ENCODE results near the gene NUAK2. TPM values are rescaled to one million over a fixed set of nuclear protein-coding genes. Genes with fewer than 3 reads are reported as not detected.

NUAK2 gene
- total RNA-seq, 4 donors from 2014 or later, result 0.73 to 2.0 (median 1.5) TPM; not detected in 1

DNA sequence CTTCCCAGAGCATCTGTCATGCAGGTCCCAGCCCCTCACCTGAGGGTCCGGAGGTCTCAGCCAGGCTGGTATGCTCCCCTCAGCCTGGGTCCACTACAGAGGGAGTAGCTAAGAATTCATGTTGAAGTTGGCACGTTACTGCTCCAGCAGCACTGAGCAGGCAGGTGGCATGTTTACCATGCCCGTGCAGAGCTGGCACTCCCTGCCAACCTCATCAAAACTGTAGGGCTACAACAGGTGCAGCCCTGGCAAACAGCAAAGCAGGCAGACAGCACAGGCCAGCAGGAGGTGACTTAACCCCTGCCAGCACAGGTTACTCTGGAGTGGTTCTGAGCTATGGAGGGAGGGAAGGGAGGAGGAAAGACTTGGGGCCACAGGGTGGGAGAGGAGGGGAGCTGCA is 46.4 kb downstream of the NUAK2 start:
- intact Hi-C loops (cut with DNase I; ENCODE audit: low total_unique reads), result no loop called here
- Histone ChIP-seq H3K27ac (no peak overlapping the region), H3K27me3 (no peaks in the 10 kb centered on the region), H3K4me1 (no peaks in the 10 kb centered on the region), H3K9me3 (no peaks in the 10 kb centered on the region), H3K36me3 (no peaks in the 10 kb centered on the region), H3K4me3 (no peak overlapping the region)
- TF ChIP-seq, protein P1, sequence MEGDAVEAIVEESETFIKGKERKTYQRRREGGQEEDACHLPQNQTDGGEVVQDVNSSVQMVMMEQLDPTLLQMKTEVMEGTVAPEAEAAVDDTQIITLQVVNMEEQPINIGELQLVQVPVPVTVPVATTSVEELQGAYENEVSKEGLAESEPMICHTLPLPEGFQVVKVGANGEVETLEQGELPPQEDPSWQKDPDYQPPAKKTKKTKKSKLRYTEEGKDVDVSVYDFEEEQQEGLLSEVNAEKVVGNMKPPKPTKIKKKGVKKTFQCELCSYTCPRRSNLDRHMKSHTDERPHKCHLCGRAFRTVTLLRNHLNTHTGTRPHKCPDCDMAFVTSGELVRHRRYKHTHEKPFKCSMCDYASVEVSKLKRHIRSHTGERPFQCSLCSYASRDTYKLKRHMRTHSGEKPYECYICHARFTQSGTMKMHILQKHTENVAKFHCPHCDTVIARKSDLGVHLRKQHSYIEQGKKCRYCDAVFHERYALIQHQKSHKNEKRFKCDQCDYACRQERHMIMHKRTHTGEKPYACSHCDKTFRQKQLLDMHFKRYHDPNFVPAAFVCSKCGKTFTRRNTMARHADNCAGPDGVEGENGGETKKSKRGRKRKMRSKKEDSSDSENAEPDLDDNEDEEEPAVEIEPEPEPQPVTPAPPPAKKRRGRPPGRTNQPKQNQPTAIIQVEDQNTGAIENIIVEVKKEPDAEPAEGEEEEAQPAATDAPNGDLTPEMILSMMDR (IDR thresholded peaks at IDR 0.05), result no peak
- DNase-seq, result no peak

DNA sequence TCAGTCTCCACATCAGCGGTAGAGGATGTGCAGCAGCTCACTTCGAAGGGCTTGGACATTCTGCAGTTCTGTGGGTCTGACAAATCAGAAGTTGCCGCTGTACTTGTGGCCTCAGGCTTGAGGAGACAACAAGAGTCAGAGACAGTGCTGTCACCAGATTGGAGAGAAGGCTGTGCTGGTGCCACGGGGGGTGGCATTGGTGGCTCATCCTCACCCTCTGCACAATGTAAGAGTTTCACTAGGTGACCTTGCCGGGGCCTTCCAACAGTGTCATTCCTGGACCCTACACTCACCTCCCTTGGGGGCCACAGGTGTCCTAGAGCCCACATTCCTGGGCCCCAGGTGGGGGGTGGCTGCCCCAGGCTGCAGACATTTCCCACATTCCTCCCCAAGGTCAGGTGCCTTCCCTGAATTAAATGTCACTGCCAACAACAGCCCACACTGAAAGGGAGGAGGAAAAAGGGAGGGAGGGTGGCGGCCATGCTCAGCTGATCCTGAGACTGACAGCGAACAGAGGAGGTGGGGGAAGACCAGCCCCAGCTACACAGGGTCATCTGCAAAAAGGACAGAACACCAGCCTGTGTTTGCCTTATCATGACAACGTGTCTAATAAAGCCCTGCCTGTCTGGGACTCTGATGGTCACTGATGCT is 47.4 kb downstream of the NUAK2 start:
- Histone ChIP-seq H3K27me3 (no peaks in the 10 kb centered on the region), H3K4me3 (no peak overlapping the region), H3K4me1 (no peaks in the 10 kb centered on the region), H3K9me3 (no peaks in the 10 kb centered on the region), H3K27ac (no peak overlapping the region), H3K36me3 (no peaks in the 10 kb centered on the region)
- intact Hi-C loops (cut with DNase I; ENCODE audit: low total_unique reads), result no loop called here
- TF ChIP-seq, protein P1 (IDR thresholded peaks at IDR 0.05), result no peak
- no peak for TF ChIP-seq POLR2A (IDR thresholded peaks at IDR 0.05)
- DNase-seq, result no peak

DNA sequence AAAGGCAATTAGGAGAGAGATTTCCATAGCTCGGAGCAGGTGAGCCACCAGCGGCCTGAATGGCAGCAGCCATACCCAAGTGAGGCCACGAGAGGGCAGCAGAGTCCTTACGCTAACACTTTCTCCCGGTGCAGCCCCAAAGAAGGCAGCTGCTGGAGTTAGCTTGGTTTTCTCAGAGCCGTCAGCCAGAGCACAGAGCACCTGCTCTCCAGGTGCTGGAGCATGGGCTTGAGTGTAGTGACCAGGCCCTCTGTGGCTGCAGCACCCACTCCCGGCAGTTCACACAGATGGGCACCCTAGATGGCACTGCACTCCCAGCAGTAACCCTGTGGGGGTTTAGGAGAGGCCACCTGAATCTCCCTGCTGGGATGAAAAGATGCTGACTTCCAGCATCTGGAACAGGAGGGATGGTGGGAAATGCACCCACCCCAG is 48.0 kb downstream of the NUAK2 start:
- TF ChIP-seq, protein P1 (IDR thresholded peaks at IDR 0.05), result peak; percentile 96 to 98 (median 98)
- no peak for TF ChIP-seq POLR2A (IDR thresholded peaks at IDR 0.05)
- Histone ChIP-seq H3K36me3 (no peaks in the 10 kb centered on the region), H3K27ac (no peak overlapping the region), H3K4me3 (no peak overlapping the region), H3K27me3 (no peaks in the 10 kb centered on the region), H3K4me1 (no peaks in the 10 kb centered on the region), H3K9me3 (no peaks in the 10 kb centered on the region)
- DNase-seq, result peak; percentile 84 to 86
- intact Hi-C loops (cut with DNase I; ENCODE audit: low total_unique reads), result loop anchor here (2.0 kb wide), 1 partner anchor 51 kb away; no protein-coding TSS in a partner anchor

DNA sequence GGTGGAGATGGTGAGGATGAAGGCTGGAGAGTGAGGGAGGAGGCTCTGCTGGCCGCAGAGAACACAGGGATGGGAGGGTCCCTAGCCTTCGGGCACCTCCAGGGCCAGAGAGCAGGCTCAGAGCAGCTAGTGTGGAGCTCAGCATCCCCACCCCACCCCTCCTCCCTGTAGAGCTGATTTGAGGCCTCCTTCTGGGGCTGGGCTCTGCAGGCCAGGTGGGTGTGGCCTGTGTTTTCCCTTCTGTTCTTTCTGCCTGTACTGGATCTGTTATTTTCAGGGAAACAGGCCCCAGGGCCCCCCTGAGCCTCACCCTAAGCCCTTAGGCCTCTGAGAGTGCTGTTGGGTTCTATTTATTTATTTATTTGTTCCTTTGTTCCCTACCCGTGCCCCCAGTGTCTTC is 49.0 kb downstream of the NUAK2 start:
- intact Hi-C loops (cut with DNase I; ENCODE audit: low total_unique reads), result loop anchor here (2.0 kb wide), 1 partner anchor 52 kb away; no protein-coding TSS in a partner anchor
- Histone ChIP-seq H3K4me3 (no peak overlapping the region), H3K27ac (no peak overlapping the region), H3K9me3 (no peaks in the 10 kb centered on the region), H3K36me3 (no peaks in the 10 kb centered on the region), H3K4me1 (no peaks in the 10 kb centered on the region), H3K27me3 (no peaks in the 10 kb centered on the region)
- no peak for DNase-seq
- no peak for TF ChIP-seq POLR2A (IDR thresholded peaks at IDR 0.05)
- TF ChIP-seq, protein P1 (IDR thresholded peaks at IDR 0.05), result no peak

DNA sequence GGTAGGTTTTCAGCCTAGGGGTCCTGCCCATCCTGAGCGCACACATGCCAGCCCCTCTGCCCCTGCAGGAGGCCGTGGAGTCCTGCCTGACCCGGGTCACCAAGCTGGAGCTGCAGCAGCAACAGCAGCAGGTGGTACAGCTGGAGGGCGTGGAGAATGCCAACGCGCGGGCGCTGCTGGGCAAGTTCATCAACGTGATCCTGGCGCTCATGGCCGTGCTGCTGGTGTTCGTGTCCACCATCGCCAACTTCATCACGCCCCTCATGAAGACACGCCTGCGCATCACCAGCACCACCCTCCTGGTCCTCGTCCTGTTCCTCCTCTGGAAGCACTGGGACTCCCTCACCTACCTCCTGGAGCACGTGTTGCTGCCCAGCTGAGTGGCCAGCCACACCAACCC is 49.8 kb downstream of the NUAK2 start:
- intact Hi-C loops (cut with DNase I; ENCODE audit: low total_unique reads), result loop anchor here (2.0 kb wide), 1 partner anchor 53 kb away; no protein-coding TSS in a partner anchor
- Histone ChIP-seq H3K27ac (no peak overlapping the region), H3K4me3 (no peak overlapping the region), H3K9me3 (no peaks in the 10 kb centered on the region), H3K27me3 (no peaks in the 10 kb centered on the region), H3K4me1 (no peaks in the 10 kb centered on the region), H3K36me3 (no peaks in the 10 kb centered on the region)
- no peak for DNase-seq
- TF ChIP-seq, protein P1 (IDR thresholded peaks at IDR 0.05), result no peak
- TF ChIP-seq POLR2A (IDR thresholded peaks at IDR 0.05), result no peak

All from uterus (tissue), 4 donors.